GM04503 (cell line): Measurements from ENCODE around the gene NOL8.
A peak's percentile ranks its signal among the peaks of the same experiment; 100 is the strongest.

Source experiments
- DNase-seq: peaks from one replicate; pipeline ENCODE4 v3.0.0-alpha.2; 2012; ENCODE audit warnings: low read depth

Gene NOL8

GRCh38 chr9:92266486-92266885 lies 58.7 kb downstream of the NOL8 start:
- no peak for DNase-seq

DNA sequence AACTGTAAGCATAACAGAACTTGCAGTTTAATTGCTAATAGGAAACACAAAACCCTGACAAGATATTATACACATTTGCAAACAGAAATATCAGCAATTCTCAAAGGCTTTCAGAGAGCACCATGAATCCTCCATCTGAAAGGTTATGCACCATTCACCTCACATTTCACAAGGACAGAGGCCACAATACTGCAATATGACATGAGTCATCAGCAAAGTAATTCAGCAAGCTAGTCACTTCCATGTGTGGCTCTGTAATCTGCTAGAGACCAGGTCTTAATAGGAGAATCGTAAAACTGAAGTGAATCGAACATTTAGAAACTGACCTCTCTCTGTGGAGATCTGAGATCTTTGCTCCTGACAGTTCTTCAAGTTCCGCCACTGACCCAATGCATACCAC lies 60.0 kb downstream of the NOL8 start:
- DNase-seq = peak; percentile 51

DNA sequence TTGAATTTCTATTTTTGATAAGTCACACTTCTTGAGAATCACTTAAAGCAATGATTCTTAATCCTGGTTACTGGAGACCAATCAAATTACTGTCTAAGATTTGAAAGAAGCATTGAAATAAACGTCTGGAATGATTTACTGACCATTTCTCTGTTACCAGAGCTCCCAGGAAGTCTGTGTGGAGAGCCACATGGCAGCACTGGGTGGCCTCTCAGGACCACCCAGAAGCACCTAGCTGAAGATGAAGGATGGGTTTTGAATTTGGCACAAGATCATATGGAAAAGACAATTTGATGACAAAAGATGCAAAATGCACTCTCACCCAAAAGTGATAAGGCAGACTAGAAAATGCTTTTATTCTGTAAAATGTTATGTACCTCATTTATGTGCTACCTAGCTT lies 62.0 kb downstream of the NOL8 start:
- no peak for DNase-seq

DNA sequence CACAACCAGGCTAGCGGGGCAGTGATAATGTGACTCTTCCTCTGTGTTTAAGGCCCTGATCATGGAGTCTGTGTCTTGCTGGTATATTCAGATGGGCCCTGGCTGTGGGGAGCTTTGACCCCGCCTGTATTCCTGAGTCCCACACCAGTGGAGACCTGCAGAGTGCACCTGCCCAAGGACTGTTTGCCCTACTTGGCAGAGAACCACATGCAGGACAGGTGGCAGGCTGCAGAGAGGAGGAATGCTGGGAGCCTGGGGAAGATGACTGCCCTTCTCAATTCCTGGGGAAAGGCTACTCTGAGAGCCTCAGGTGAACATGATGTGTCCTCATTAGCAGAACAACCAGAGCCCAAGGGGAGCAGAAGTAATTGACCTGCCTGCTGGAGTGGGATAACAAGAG lies 67.8 kb downstream of the NOL8 start:
- DNase-seq = no peak

DNA sequence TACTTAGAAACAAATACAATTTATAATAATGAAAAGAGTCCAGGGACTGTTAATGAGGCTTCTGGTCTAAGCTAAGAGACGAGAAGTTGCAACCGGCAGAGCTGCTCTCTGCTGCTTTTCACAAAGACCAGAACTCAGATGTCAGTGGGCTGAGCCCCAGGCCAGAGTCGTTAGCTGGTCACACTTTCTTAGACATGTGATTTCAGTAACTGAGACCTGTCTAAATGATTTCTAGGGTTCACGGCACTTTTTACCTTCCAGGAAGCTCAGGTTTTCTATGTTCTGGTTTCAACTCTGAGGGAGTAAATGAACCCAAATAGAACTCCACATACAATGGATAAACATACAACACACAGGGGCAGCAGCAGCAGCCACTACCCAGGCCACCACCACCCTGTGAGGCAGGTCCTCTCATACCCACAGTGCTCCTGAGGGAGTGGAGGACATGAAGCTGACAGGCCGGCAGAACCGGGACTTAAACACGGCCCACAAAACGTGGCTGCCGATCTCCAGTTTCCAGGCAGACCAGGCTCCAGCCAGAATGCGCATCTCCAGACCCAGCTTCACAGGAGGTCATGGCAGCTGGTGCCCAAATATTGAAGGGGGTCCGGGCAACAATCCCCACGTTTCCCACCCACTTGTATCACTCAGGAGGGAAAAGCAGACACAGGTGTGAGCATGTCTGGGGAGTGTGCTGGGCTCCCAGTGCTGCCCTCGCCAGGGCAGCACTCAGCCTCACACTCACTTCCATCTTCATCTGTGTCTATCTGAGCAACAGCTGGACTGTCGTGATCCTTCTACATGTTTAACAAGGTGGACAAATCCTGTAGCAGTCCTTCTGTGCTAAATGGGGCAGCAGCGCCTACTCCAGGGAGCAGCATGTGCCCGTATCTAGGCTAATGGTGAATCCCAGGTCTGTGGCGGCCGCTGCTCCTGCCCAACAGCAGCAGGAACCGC lies 70.5 kb downstream of the NOL8 start:
- DNase-seq = no peak

- no peak for DNase-seq
Measured at GRCh38 chr9:92253656-92254055, 71.5 kb downstream of the NOL8 start.

DNA sequence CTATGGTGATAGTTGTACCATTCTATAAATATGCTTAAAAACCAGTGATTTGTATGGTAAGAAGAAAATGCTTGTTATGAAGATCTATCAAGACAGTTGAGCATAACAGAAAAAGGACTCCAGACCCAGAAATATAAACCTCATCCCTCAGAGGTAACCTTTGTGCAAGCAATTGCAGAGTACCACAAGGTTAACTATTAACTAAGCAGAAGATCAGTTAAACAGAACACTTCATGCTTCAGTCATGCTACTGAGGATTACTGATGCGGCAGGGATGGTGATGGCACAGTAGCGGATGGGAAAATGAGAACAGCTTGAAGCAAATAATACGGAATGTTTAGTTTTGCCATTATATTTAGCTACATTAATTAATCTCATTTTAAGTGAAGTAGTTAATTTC lies 77.2 kb downstream of the NOL8 start:
- no peak for DNase-seq
